ENCODE measurements around the gene SZT2. TPM values are rescaled to one million over a fixed set of nuclear protein-coding genes. Genes with fewer than 3 reads are reported as not detected.
A peak's percentile ranks its signal among the peaks of the same experiment; 100 is the strongest.

The SZT2 gene
- 10 to 100 TPM; 52.1 to 52.2 TPM for total RNA-seq

- DNase-seq (ENCODE audit: low spot score in 2 of 2), result peak; percentile 87 to 96
- ATAC-seq, result peak; percentile 97 to 99
- Mint-ChIP-seq H3K36me3 (peaks cover 12 to 26% of the 10 kb centered on the region in 2 donors), H3K27ac (peak within 1 kb of the TSS; percentile 98 to 100), H3K9me3 (no peaks in the 10 kb centered on the region)
Observed at GRCh38 chr1:43389326-43390313, at the start of gene SZT2, which contains the start of gene MED8. TSS of gene SZT2 (plus strand) at chr1:43389899. CDS start at chr1:43389969, 70 bp downstream. TSS of gene MED8 (minus strand) at chr1:43389800. CDS start at chr1:43389764, 36 bp downstream.

- H3K9me3 Mint-ChIP-seq, result no peaks in the 10 kb centered on the region
- H3K36me3 Mint-ChIP-seq, result no peaks in the 10 kb centered on the region
- DNase-seq (ENCODE audit: low spot score in 2 of 2) (no peak), ATAC-seq (no peak)
- no peak overlapping the region for H3K27ac Mint-ChIP-seq
Observed at GRCh38 chr1:43340559-43340958, 49.1 kb upstream of the SZT2 start.

GRCh38 chr1:43344267-43344850, 45.3 kb upstream of the SZT2 start:
- Mint-ChIP-seq H3K27ac (no peak overlapping the region), H3K36me3 (no peaks in the 10 kb centered on the region), H3K9me3 (no peaks in the 10 kb centered on the region)
- DNase-seq (ENCODE audit: low spot score in 2 of 2) (no peak), ATAC-seq (no peak)

DNA sequence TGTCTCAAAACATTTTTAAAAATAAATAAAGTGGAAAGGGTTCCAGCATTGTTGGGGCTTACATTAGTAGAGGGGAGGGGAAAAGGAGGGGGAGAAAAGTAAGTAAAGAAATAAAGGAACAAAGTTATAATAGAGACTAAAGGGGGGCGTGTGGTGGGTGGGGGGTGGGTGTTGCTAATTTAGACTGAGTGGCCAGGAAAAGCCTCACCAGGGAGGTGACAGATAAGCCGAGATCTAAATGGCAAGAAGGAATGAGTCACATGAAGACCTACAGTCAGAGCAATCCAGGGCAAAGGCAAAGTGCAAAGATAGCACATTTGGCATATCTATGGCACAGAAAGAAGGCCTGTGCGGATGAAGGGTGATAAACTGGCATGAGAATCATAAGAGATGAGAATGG, 44.6 kb upstream of the SZT2 start:
- DNase-seq (ENCODE audit: low spot score in 2 of 2) (peak in 1 of 2 donors; percentile 7), ATAC-seq (no peak)
- Mint-ChIP-seq H3K27ac (no peak overlapping the region), H3K36me3 (no peaks in the 10 kb centered on the region), H3K9me3 (no peaks in the 10 kb centered on the region)

GRCh38 chr1:43346636-43347035, 43.1 kb upstream of the SZT2 start:
- Mint-ChIP-seq H3K36me3 (no peaks in the 10 kb centered on the region), H3K9me3 (no peaks in the 10 kb centered on the region), H3K27ac (peak overlapping the region in 1 of 2 donors; percentile 22)
- DNase-seq (ENCODE audit: low spot score in 2 of 2) (peak in 1 of 2 donors; percentile 50), ATAC-seq (no peak)

DNA sequence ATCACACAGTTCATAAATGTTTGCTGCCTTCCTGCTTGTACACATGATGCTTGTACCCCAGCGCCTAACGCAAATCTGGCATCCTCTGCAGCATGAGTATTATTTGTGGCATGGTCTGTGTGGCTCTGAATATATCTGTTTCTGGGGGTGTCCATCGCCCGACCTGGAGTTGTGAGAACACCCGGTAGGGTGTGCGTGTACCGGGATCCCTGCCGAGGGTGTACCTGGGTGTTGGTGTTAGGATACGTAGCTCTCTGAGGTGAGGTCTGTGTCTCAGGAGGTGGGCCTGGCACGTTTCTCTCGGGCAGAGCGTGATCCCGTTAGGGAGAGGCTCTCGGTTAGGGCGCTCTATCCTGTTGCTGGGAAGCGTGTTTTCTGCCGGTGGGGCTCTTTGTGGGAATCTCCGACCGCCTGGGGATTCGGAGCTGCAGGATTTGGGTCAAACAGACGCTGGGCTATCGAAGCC, 41.3 kb upstream of the SZT2 start:
- H3K9me3 Mint-ChIP-seq, result no peaks in the 10 kb centered on the region
- H3K36me3 Mint-ChIP-seq, result no peaks in the 10 kb centered on the region
- H3K27ac Mint-ChIP-seq, result no peak overlapping the region

DNA sequence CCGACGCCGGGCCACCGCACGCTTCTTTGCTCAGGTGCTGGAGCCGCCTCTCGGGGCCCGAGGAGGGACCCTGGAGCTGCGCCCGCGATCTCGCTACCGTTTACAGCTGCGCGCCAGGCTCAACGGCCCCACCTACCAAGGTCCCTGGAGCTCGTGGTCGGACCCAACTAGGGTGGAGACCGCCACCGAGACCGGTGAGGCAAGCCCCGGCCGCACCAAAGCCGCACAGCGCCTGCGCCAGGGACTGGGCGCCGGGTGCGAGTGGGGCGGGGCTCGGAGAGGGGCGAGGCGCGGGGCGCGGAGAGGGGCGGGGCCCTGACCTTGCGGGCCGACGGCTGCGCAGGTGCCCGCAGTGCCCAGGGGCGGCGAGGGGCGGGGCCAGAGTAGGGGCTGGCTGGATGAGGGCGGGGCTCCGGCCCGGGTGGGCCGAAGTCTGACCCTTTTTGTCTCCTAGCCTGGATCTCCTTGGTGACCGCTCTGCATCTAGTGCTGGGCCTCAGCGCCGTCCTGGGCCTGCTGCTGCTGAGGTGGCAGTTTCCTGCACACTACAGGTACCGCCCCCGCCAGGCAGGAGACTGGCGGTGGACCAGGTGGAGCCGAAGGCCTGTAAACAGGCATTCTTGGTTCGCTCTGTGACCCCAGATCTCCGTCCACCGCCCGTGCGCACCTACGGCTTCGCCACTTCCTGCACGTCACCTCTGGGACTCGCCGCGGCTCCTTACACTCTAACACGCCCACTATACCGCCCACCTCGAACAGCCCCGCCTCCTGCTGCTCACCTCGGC, 40.7 kb upstream of the SZT2 start:
- H3K36me3 Mint-ChIP-seq, result no peaks in the 10 kb centered on the region
- H3K9me3 Mint-ChIP-seq, result no peaks in the 10 kb centered on the region
- ATAC-seq, result peak; percentile 85 to 91
- H3K27ac Mint-ChIP-seq, result peak overlapping the region in 1 of 2 donors; percentile 81
- peak; percentile 60 to 62 for DNase-seq (ENCODE audit: low spot score in 2 of 2)

More for the DNA sequence above, 41.3 kb upstream of the SZT2 start:
- DNase-seq (ENCODE audit: low spot score in 2 of 2), result no peak
- no peak for ATAC-seq

- H3K36me3 Mint-ChIP-seq, result peaks cover 0 to 5% of the 10 kb centered on the region in 2 donors
- no peaks in the 10 kb centered on the region for H3K9me3 Mint-ChIP-seq
- no peak for ATAC-seq
Observed at GRCh38 chr1:43349594-43350306, 39.9 kb upstream of the SZT2 start.

GRCh38 chr1:43350976-43351375, 38.7 kb upstream of the SZT2 start:
- Mint-ChIP-seq H3K27ac (no peak overlapping the region), H3K9me3 (no peaks in the 10 kb centered on the region)
- DNase-seq (ENCODE audit: low spot score in 2 of 2), result no peak

More at GRCh38 chr1:43349594-43350306, 39.9 kb upstream of the SZT2 start:
- H3K27ac Mint-ChIP-seq, result peak overlapping the region; percentile 26 to 81
- DNase-seq (ENCODE audit: low spot score in 2 of 2), result no peak

DNA sequence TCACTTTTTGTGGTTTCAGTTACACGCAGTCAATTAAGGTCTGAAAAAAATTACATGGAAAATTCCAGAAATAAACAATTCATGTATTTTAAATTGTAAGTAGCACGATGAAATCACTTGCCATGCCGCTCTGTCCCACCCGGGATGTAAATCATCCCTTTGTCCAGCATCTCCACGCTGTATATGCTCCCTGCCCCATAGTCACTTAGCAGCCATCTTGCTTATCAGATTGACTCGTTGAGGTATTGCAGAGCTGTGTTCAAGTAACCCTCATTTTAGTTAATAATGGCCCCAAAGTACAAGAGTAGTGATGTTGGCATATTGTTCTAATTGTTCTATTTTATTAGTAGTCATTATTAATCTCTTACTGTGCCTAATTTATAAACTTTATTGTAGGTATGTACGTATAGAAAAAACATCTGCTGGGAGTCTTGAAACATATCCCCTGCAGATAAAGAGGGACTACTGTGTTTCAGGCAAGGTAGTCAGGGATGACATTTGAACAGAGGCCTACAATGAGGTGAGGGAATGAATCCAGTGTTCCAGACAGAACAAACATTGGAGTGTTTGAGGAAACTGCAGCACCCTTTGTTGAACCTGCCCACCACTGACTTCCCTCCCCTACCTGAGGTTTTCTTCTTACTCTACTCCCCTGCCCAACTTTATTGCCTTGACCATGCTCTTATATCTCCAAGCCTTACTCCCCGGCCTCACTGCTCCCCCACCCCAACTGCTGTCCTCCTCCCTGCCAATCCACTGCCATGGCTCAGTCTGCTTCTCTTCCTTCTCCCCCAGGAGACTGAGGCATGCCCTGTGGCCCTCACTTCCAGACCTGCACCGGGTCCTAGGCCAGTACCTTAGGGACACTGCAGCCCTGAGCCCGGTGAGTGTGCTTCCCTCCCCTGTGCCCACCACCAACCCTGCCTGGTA, 38.0 kb upstream of the SZT2 start:
- no peaks in the 10 kb centered on the region for H3K9me3 Mint-ChIP-seq
- peak in 1 of 2 donors; percentile 44 for DNase-seq (ENCODE audit: low spot score in 2 of 2)
- H3K27ac Mint-ChIP-seq, result peak overlapping the region in 1 of 2 donors; percentile 25
- ATAC-seq, result no peak
- peaks cover 5 to 8% of the 10 kb centered on the region in 2 donors for H3K36me3 Mint-ChIP-seq

More at GRCh38 chr1:43350976-43351375, 38.7 kb upstream of the SZT2 start:
- ATAC-seq, result no peak
- peaks cover under 1 to 5% of the 10 kb centered on the region in 2 donors for H3K36me3 Mint-ChIP-seq

DNA sequence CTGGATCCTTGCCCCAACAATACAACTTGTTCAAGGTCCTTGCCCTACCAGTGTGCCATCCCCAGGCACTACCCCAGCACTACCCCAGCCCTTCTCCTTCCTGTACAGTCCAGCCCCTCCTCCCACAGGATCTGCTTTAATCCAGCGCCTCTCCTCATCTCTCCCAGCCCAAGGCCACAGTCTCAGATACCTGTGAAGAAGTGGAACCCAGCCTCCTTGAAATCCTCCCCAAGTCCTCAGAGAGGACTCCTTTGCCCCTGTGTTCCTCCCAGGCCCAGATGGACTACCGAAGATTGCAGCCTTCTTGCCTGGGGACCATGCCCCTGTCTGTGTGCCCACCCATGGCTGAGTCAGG, 37.4 kb upstream of the SZT2 start:
- H3K36me3 Mint-ChIP-seq, result peaks cover 5 to 13% of the 10 kb centered on the region in 2 donors
- no peaks in the 10 kb centered on the region for H3K9me3 Mint-ChIP-seq
- H3K27ac Mint-ChIP-seq, result peak overlapping the region in 1 of 2 donors; percentile 25
- ATAC-seq (no peak), DNase-seq (ENCODE audit: low spot score in 2 of 2) (peak in 1 of 2 donors; percentile 37)

DNA sequence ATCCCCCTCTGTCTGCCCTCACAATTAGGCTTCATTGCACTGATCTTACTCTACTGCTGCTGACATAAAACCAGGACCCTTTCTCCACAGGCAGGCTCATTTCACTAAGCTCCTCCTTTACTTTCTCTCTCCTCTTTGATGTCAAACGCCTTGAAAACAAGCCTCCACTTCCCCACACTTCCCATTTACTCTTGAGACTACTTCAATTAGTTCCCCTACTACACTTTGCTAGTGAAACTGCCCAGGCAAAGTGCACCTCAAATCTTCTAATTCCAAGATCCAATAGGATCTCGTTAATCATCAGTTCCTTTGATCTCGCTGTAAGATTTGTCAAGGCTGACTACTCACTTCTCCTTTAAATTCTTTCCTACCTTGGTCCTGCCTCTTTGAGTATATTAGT, 36.8 kb upstream of the SZT2 start:
- no peak for DNase-seq (ENCODE audit: low spot score in 2 of 2)
- Mint-ChIP-seq H3K27ac (peak overlapping the region; percentile 0 to 25), H3K9me3 (no peaks in the 10 kb centered on the region), H3K36me3 (peaks cover 7 to 13% of the 10 kb centered on the region in 2 donors)
- no peak for ATAC-seq

DNA sequence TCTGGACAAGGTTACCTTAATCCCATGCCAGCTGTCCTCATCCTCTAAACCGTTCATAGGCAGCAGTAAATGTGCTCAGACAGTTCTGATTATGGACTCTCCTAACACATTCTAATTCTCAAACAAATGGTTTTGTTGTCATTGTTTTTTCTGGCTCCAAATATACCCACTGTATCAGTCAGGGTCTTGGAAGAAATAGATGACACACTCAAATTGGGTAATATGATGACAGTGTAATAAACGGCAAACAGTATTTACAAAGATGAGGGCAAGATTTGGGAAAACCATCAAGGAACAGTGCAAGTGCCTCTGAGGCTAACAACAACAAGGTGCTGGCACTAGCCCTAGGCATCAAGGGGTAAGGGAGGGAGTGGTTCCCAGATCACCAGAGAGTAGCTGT, 35.2 kb upstream of the SZT2 start:
- H3K27ac Mint-ChIP-seq, result no peak overlapping the region
- H3K36me3 Mint-ChIP-seq, result peaks cover 14 to 18% of the 10 kb centered on the region in 2 donors
- no peak for ATAC-seq
- no peak for DNase-seq (ENCODE audit: low spot score in 2 of 2)
- no peaks in the 10 kb centered on the region for H3K9me3 Mint-ChIP-seq

GRCh38 chr1:43354936-43355335, 34.8 kb upstream of the SZT2 start:
- Mint-ChIP-seq H3K36me3 (peaks cover 18 to 22% of the 10 kb centered on the region in 2 donors), H3K27ac (no peak overlapping the region), H3K9me3 (no peaks in the 10 kb centered on the region)
- DNase-seq (ENCODE audit: low spot score in 2 of 2) (no peak), ATAC-seq (no peak)

GRCh38 chr1:43357251-43357650, 32.4 kb upstream of the SZT2 start:
- ATAC-seq, result no peak
- DNase-seq (ENCODE audit: low spot score in 2 of 2), result no peak
- no peaks in the 10 kb centered on the region for H3K9me3 Mint-ChIP-seq
- peaks cover 40 to 45% of the 10 kb centered on the region in 2 donors for H3K36me3 Mint-ChIP-seq
- H3K27ac Mint-ChIP-seq, result peak overlapping the region; percentile 16 to 94
